ENCODE data around the gene ESYT1. TPM values are rescaled to one million over a fixed set of nuclear protein-coding genes. Genes with fewer than 3 reads are reported as not detected.

Gene ESYT1
- total and polyA plus RNA-seq, 2 donors (not counting 3 experiments of a cell fraction or from before 2014, with no cell fraction given): 161 to 234 TPM

DNA sequence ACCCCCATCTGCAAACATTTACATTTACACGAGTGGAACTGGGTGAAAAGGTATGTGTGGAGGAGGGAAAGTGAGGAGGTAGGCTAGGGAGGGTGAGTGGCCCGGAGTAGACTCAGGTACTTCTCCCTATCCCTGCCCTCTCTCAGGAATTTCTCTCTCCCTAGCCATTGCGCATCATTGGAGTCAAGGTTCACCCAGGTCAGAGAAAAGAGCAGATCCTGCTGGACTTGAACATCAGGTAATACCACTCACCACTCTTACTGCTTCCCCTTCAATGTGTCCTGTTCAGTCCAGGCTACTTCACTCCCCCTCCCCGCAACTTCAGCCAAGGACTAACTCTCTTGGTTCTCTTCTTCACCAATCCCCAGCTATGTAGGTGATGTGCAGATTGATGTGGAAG lies 2.8 kb downstream of the ESYT1 start:
- ChIA-PET CTCF (no interaction called here), POLR2A (interaction anchor here (0.5 kb wide), 1 partner anchor 31 kb away, joined by 3 read pairs; no protein-coding TSS in a partner anchor)
- Histone ChIP-seq H3K4me3 (replicated peaks in 1 of 3; ENCODE audit: insufficient read depth in 1 of 3, low read depth in 1 of 3, low read length in 3 of 3) (no peak overlapping the region), H3K27ac (ENCODE audit: insufficient read depth, low read depth, low read length) (no peak overlapping the region), H3K9me3 (replicated peaks; ENCODE audit: control insufficient read depth, insufficient read depth, low read length) (no peaks in the 10 kb centered on the region), H3K9me1 (replicated peaks; ENCODE audit: control insufficient read depth, extremely low read depth, insufficient read depth, low read length) (no peaks in the 10 kb centered on the region), H3K9ac (replicated peaks; ENCODE audit: extremely low read depth, insufficient read depth, low read length) (no peak overlapping the region), H3K27me3 (ENCODE audit: control insufficient read depth in 2 of 2, insufficient read depth in 2 of 2, low read length in 2 of 2) (no peaks in the 10 kb centered on the region), H3K4me2 (ENCODE audit: insufficient read depth, low read length) (no peak overlapping the region), H3K36me3 (ENCODE audit: control insufficient read depth in 2 of 2, extremely low read depth in 1 of 2, insufficient read depth in 2 of 2, low read length in 2 of 2) (peaks cover 9 to 33% of the 10 kb centered on the region in 2 experiments), H4K20me1 (replicated peaks; ENCODE audit: control insufficient read depth, extremely low read depth, insufficient read depth, low read length) (no peaks in the 10 kb centered on the region), H3K4me1 (ENCODE audit: control insufficient read depth, extremely low read depth, insufficient read depth, low read length) (peaks cover 22% of the 10 kb centered on the region), H2AFZ (ENCODE audit: low read depth, low read length) (no peak overlapping the region), H3K79me2 (ENCODE audit: control insufficient read depth, insufficient read depth, low read length) (peaks cover 19% of the 10 kb centered on the region)
- BruUV-seq (replicated peaks): no TSS peak
- TF ChIP-seq EZH2 (IDR thresholded peaks at IDR 0.05; ENCODE audit: borderline replicate concordance, low read depth, low read length, severe bottlenecking) (no peak), MAX (IDR thresholded peaks at IDR 0.05; ENCODE audit: insufficient read depth, insufficient read length) (no peak), POLR2AphosphoS5 (IDR thresholded peaks at IDR 0.05; ENCODE audit: insufficient read depth, low read depth, low read length) (no peak), CTCF (IDR thresholded peaks at IDR 0.05; ENCODE audit: extremely low read depth in 1 of 2, insufficient read depth in 1 of 2, low read depth in 1 of 2, low read length in 2 of 2) (no peak), JUN (IDR thresholded peaks at IDR 0.05; ENCODE audit: borderline replicate concordance, insufficient read depth, insufficient read length, low read depth) (no peak), POLR2A (IDR thresholded peaks at IDR 0.05; ENCODE audit: low read depth, low read length) (no peak), FOS (IDR thresholded peaks at IDR 0.05; ENCODE audit: borderline replicate concordance, insufficient read depth, low read length) (no peak), MYC (IDR thresholded peaks at IDR 0.05; ENCODE audit: low read depth, low read length) (no peak), GATA2 (IDR thresholded peaks at IDR 0.05; ENCODE audit: insufficient read depth, insufficient read length, low read depth, low read length) (no peak)
- intact Hi-C loops (cut with micrococcal nuclease): no loop called here
- no peak for DNase-seq (ENCODE audit: low read depth, low spot score)
- dilution Hi-C loops (cut with MboI; ENCODE audit: extremely low pct_ligation_motif_present, low sequenced_read_pairs): no loop called here
- no peak for FAIRE-seq
